Bronchial epithelial cell (primary cell): ENCODE results near the gene SETD3. TPM values are rescaled to one million over a fixed set of nuclear protein-coding genes. Genes with fewer than 3 reads are reported as not detected.

Experiments
- DNase-seq: peaks from one replicate; pipeline ENCODE4 v3.0.0-alpha.2; 2010; ENCODE audit warnings: low read depth
- FAIRE-seq: peaks from 2 replicates; lab custom pipeline; 2011; peaks lifted over from hg19 to GRCh38; lab: Jason Lieb, UNC
- H3K27me3 ChIP-seq: 2 replicates; pipeline ENCODE4 v1.5.1; 2011; ENCODE audit warnings: low read length; ENCODE audit not compliant: control insufficient read depth, insufficient read depth
- H3K36me3 ChIP-seq: 2 replicates; pipeline ENCODE4 v1.5.1; 2011; ENCODE audit warnings: low read length; ENCODE audit not compliant: control insufficient read depth, insufficient read depth
- H3K4me3 ChIP-seq: 2 replicates; pipeline ENCODE4 v1.5.1; 2011; ENCODE audit warnings: mild to moderate bottlenecking, low read depth, low read length, control low read depth
- total RNA-seq: library from RNA; depleted of rRNA; stranded (reverse); fragments of >200 nt; gene quantifications from 2 replicates; pipeline ENCODE4 v1.2.1, GENCODE V29; 2014
- TF ChIP-seq, protein P1 (sequence below): IDR thresholded peaks from 2 replicates; pipeline ENCODE4 v1.5.1; 2011; ENCODE audit warnings: mild to moderate bottlenecking, moderate library complexity, low read length, control low read depth, inconsistent platforms; ENCODE audit not compliant: insufficient read depth, severe bottlenecking

Gene SETD3
- total RNA-seq, 1 donor from 2014 or later: 66.6 TPM

- Histone ChIP-seq H3K36me3 (peaks cover 2% of the 10 kb centered on the region), H3K4me3 (no peak overlapping the region), H3K27me3 (no peaks in the 10 kb centered on the region)
- FAIRE-seq (no peak), DNase-seq (peak; percentile 40)
- TF ChIP-seq, protein P1, sequence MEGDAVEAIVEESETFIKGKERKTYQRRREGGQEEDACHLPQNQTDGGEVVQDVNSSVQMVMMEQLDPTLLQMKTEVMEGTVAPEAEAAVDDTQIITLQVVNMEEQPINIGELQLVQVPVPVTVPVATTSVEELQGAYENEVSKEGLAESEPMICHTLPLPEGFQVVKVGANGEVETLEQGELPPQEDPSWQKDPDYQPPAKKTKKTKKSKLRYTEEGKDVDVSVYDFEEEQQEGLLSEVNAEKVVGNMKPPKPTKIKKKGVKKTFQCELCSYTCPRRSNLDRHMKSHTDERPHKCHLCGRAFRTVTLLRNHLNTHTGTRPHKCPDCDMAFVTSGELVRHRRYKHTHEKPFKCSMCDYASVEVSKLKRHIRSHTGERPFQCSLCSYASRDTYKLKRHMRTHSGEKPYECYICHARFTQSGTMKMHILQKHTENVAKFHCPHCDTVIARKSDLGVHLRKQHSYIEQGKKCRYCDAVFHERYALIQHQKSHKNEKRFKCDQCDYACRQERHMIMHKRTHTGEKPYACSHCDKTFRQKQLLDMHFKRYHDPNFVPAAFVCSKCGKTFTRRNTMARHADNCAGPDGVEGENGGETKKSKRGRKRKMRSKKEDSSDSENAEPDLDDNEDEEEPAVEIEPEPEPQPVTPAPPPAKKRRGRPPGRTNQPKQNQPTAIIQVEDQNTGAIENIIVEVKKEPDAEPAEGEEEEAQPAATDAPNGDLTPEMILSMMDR: peak; percentile 90
Observed at GRCh38 chr14:99393059-99393655, 87.5 kb downstream of the SETD3 start.

GRCh38 chr14:99391671-99392070 lies 89.0 kb downstream of the SETD3 start:
- FAIRE-seq: no peak
- peaks cover 2% of the 10 kb centered on the region for H3K36me3 ChIP-seq

DNA sequence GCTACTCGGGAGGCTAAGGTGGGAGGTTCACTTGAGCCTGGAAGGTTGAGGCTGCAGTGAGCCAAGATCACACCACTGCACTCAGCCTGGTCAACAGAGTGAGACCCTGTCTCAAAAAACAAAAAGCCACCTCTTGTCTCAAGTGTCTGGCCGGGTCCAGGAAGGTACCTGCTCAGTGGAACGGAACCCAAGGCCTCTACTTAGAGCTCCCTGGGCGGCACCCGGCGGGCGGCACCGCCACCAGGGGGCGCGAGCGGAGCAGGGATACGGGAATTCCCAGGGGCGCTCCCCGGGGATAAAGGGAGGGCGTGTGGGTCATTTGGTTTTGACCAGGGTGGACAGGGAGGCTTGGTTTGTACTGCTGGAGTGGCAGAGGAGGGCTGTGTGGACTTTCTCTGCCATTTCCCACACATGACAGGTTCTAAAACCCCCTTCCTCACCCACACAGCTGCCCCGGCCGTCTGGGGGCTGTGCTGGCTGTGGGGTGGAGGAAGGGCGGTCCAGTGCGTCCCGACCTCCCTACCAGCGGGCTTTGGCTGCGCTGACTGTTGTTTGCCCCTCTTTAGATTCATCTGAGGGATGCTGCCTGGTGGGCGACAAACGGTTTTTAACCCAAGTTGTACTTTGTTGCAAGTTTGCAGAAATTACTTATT lies 91.4 kb downstream of the SETD3 start:
- Histone ChIP-seq H3K4me3 (no peak overlapping the region), H3K36me3 (peaks cover 2% of the 10 kb centered on the region), H3K27me3 (peaks cover 2% of the 10 kb centered on the region)
- peak; percentile 6 for DNase-seq
- TF ChIP-seq, protein P1: peak; percentile 87
- FAIRE-seq: no peak

More at GRCh38 chr14:99391671-99392070, 89.0 kb downstream of the SETD3 start:
- DNase-seq: no peak
- no peak overlapping the region for H3K4me3 ChIP-seq
- TF ChIP-seq, protein P1: no peak
- H3K27me3 ChIP-seq: peaks cover 2% of the 10 kb centered on the region

- TF ChIP-seq, protein P1: no peak
- FAIRE-seq: no peak
Observed at GRCh38 chr14:99388286-99388685, 92.4 kb downstream of the SETD3 start.

DNA sequence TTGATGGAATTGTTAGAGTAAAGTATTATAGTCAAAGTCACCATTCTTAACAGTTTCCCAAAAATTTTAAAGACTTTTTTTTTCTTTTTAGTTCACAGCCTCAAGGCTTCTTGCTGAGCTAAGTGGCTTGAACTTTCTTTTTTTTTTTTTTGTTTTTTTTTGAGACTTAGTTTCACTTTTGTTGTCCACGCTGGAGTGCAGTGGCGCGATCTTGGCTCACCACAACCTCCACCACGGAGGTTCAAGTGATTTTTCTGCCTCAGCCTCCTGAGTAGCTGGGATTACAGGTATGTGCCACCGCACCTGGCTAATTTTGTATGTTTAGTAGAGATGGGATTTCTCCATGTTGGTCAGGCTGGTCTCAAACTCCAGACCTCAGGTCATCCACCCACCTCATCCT lies 92.8 kb downstream of the SETD3 start:
- Histone ChIP-seq H3K27me3 (peaks cover 2% of the 10 kb centered on the region), H3K36me3 (no peaks in the 10 kb centered on the region), H3K4me3 (no peak overlapping the region)
- FAIRE-seq: no peak
- TF ChIP-seq, protein P1: no peak
- DNase-seq: no peak

More at GRCh38 chr14:99388286-99388685, 92.4 kb downstream of the SETD3 start:
- no peak for DNase-seq
- Histone ChIP-seq H3K36me3 (no peaks in the 10 kb centered on the region), H3K27me3 (peaks cover 2% of the 10 kb centered on the region), H3K4me3 (no peak overlapping the region)
